Esophagus squamous epithelium (tissue), 5 donors: ENCODE measurements around the gene RNF181. TPM values are rescaled to one million over a fixed set of nuclear protein-coding genes. Genes with fewer than 3 reads are reported as not detected.
A peak's percentile ranks its signal among the peaks of the same experiment; 100 is the strongest.
"Not testable (repeated sequence)": the region's sequence is repeated elsewhere in the genome, so short reads cannot be mapped to it uniquely, and the experiment has no call there.

Source experiments
- DNase-seq: peaks from one replicate; lab custom pipeline; 2025; lab: John Stamatoyannopoulos, UW
- H3K27ac ChIP-seq, 4 donors: fragments of 200-600 bp; sonication (generic); one replicate each; pipeline ENCODE4 v1.5.1; 2016 to 2019; ENCODE audit warnings: mild to moderate bottlenecking in 1 of 4
- H3K27me3 ChIP-seq, 4 donors: fragments of 200-600 bp; sonication (generic); 1 replicate in 3 of 4; 2 replicates in 1 of 4; pipeline versions ENCODE4 v1.5.1 to v1.6.0; 2017 to 2021; ENCODE audit warnings: antibody characterized with exemption in 1 of 4
- H3K36me3 ChIP-seq, 3 donors: fragments of 200-600 bp; sonication (generic); one replicate each; pipeline ENCODE4 v1.5.1; 2016 to 2019
- H3K4me1 ChIP-seq, 3 donors: fragments of 200-600 bp; sonication (generic); one replicate each; pipeline ENCODE4 v1.5.1; 2017 to 2019
- H3K4me3 ChIP-seq, 4 donors: fragments of 200-600 bp; sonication (generic); 1 replicate in 3 of 4; 2 replicates in 1 of 4; pipeline ENCODE4 v1.5.1; 2016 to 2019; ENCODE audit warnings: mild to moderate bottlenecking in 2 of 4, moderate library complexity in 1 of 4
- H3K9me3 ChIP-seq, 3 donors: fragments of 200-600 bp; sonication (generic); one replicate each; pipeline ENCODE4 v1.5.1; 2016 to 2019
- CTCF ChIP-seq, 6 experiments: fragments of 450-650 bp in 4 of 6; fragments of 200-600 bp in 2 of 6; sonication (generic) in 2 of 6; IDR thresholded peaks; one replicate each; pipeline ENCODE4 v1.5.1; 2016 to 2019; ENCODE audit warnings: antibody characterized with exemption in 6 of 6, mild to moderate bottlenecking in 4 of 6, moderate library complexity in 4 of 6
- POLR2A ChIP-seq, 4 donors: fragments of 450-650 bp; IDR thresholded peaks; one replicate each; pipeline ENCODE4 v1.6.1; 2017; ENCODE audit warnings: antibody characterized with exemption in 4 of 4, mild to moderate bottlenecking in 4 of 4, moderate library complexity in 3 of 4
- WGBS, 2 donors: methylation state at CpG; one replicate each; pipeline ENCODE4 v1.1.5; 2018; 5-methylcytosine and 5-hydroxymethylcytosine counted together
- intact Hi-C: fragments of 100-400 bp; cut with DNase I; formaldehyde crosslinking; loops from one replicate; pipeline ENCODE4 v1.15.0; 2022
- total RNA-seq, 4 donors: library from RNA; depleted of rRNA; stranded (reverse); fragments of >200 nt; gene quantifications; one replicate each; pipeline ENCODE4 v1.1.0, GENCODE V29; 2016
- donor health status: DM: yes; HTN: yes; CAD: no.

Gene RNF181
- total RNA-seq, 4 donors from 2014 or later = 88.3 to 128 (median 115) TPM

- DNase-seq = no peak
- TF ChIP-seq POLR2A (IDR thresholded peaks at IDR 0.05) (no peak), CTCF (IDR thresholded peaks at IDR 0.05) (no peak)
- no peaks in the 10 kb centered on the region for H3K9me3 ChIP-seq
- no peaks in the 10 kb centered on the region for H3K27me3 ChIP-seq
- 84 to 90% methylated on average over 7 to 9 of the region's 12 CpGs for WGBS, 2 donors
- peak overlapping the region; percentile 73 to 96 (median 88) for H3K27ac ChIP-seq
- intact Hi-C loops = no loop called here
- H3K4me1 ChIP-seq = peaks cover 37 to 85% (median 58%) of the 10 kb centered on the region in 3 donors
- H3K36me3 ChIP-seq = peaks cover 0 to 2% (median 0%) of the 10 kb centered on the region in 3 donors
- H3K4me3 ChIP-seq = no peak overlapping the region
Measured at GRCh38 chr2:85591563-85591962, 4.0 kb upstream of the RNF181 start.

- Histone ChIP-seq H3K27ac (peak overlapping the region; percentile 73 to 96 (median 88)), H3K4me1 (peaks cover 39 to 85% (median 60%) of the 10 kb centered on the region in 3 donors)
- H3K9me3 ChIP-seq, H3K36me3 ChIP-seq, intact Hi-C loops, H3K27me3 ChIP-seq, DNase-seq, H3K4me3 ChIP-seq: not testable (repeated sequence)
- 64 to 86% methylated on average over 7 to 9 of the region's 9 CpGs for WGBS, 2 donors
Measured at GRCh38 chr2:85592299-85592698, 3.2 kb upstream of the RNF181 start.

GRCh38 chr2:85593023-85593422 lies 2.5 kb upstream of the RNF181 start:
- TF ChIP-seq CTCF (IDR thresholded peaks at IDR 0.05) (no peak), POLR2A (IDR thresholded peaks at IDR 0.05) (no peak)
- 29 to 63% methylated on average over 1 to 3 of the region's 3 CpGs for WGBS, 2 donors
- Histone ChIP-seq H3K9me3 (no peaks in the 10 kb centered on the region), H3K27ac (peak overlapping the region in 1 of 4 donors; percentile 40), H3K36me3 (peaks cover 0 to 17% (median 9%) of the 10 kb centered on the region in 3 donors), H3K27me3 (no peaks in the 10 kb centered on the region), H3K4me3 (no peak overlapping the region), H3K4me1 (peaks cover 39 to 83% (median 53%) of the 10 kb centered on the region in 3 donors)
- intact Hi-C loops = no loop called here
- DNase-seq = no peak

- Histone ChIP-seq H3K9me3 (no peaks in the 10 kb centered on the region), H3K4me1 (peaks cover 37 to 70% (median 38%) of the 10 kb centered on the region in 3 donors), H3K4me3 (peak overlapping the region; percentile 82 to 95 (median 90)), H3K36me3 (peaks cover 8 to 34% (median 12%) of the 10 kb centered on the region in 3 donors), H3K27ac (peak overlapping the region; percentile 92 to 95 (median 94)), H3K27me3 (no peaks in the 10 kb centered on the region)
- TF ChIP-seq POLR2A (IDR thresholded peaks at IDR 0.05) (no peak), CTCF (IDR thresholded peaks at IDR 0.05) (no peak)
- no peak for DNase-seq
- intact Hi-C loops = no loop called here
- 26 to 30% methylated on average over 8 to 9 of the region's 13 CpGs for WGBS, 2 donors
Measured at GRCh38 chr2:85594715-85595300, 737 bp upstream of the RNF181 start.

GRCh38 chr2:85596026-85596333 lies 435 bp downstream of the RNF181 start:
- DNase-seq = no peak
- intact Hi-C loops = no loop called here
- H3K36me3 ChIP-seq = peaks cover 8 to 45% (median 12%) of the 10 kb centered on the region in 3 donors
- TF ChIP-seq POLR2A (IDR thresholded peaks at IDR 0.05) (no peak), CTCF (IDR thresholded peaks at IDR 0.05) (no peak)
- no peaks in the 10 kb centered on the region for H3K9me3 ChIP-seq
- peak overlapping the region; percentile 92 to 95 (median 94) for H3K27ac ChIP-seq
- H3K4me3 ChIP-seq = peak overlapping the region; percentile 82 to 95 (median 90)
- 1 to 4% methylated on average over 10 of the region's 10 CpGs for WGBS, 2 donors
- H3K27me3 ChIP-seq = no peaks in the 10 kb centered on the region
- H3K4me1 ChIP-seq = peaks cover 25 to 70% (median 29%) of the 10 kb centered on the region in 3 donors
